Panc1 (cell line): ENCODE results near the gene TST. TPM values are rescaled to one million over a fixed set of nuclear protein-coding genes. Genes with fewer than 3 reads are reported as not detected.

ENCODE experiments used
- ATAC-seq: fragments of 200-7000 bp; cut with Tn5 transposase; 2 replicates; pipeline ENCODE4 v1.9.1; 2020; ENCODE audit warnings: mild to moderate bottlenecking, moderate library complexity
- BruUV-seq: library from RNA; stranded (reverse); fragments of 400-500 nt; replicated peaks from 2 replicates; lab custom pipeline; 2021; lab: Mats Ljungman, UMichigan
- CTCF ChIA-PET: fragments of 300-600 bp; sonication (Branson Sonifier 250); formaldehyde crosslinking; loops from one replicate; lab custom pipeline; 2022; ENCODE audit warnings: antibody characterized with exemption; lab: Charles Lee
- POLR2A ChIA-PET: fragments of 300-600 bp; sonication (Branson Sonifier 250); formaldehyde crosslinking; loops from one replicate; lab custom pipeline; 2022; ENCODE audit warnings: antibody characterized with exemption; lab: Charles Lee
- DNase-seq: peaks from one replicate; pipeline ENCODE4 v3.0.0-alpha.2; 2010; ENCODE audit warnings: low read depth, low spot score
- H3K27ac ChIP-seq: 2 replicates; pipeline ENCODE4 v1.5.1; 2011; ENCODE audit warnings: mild to moderate bottlenecking, low read length, inconsistent platforms
- H3K27me3 ChIP-seq: fragments of 200-500 bp; sonication (Bioruptor generic); 2 replicates; pipeline ENCODE4 v1.6.0; 2014; ENCODE audit warnings: low read length, inconsistent platforms; ENCODE audit not compliant: control insufficient read depth, insufficient read depth
- H3K36me3 ChIP-seq: fragments of 200-500 bp; sonication (Bioruptor generic); 2 replicates; pipeline ENCODE4 v1.5.1; 2014; ENCODE audit warnings: inconsistent platforms, mild to moderate bottlenecking, low read length, moderate library complexity; ENCODE audit not compliant: control insufficient read depth, insufficient read depth
- H3K4me1 ChIP-seq: 2 replicates; pipeline ENCODE4 v1.5.1; 2011; ENCODE audit warnings: inconsistent platforms, mild to moderate bottlenecking, low read length, moderate library complexity; ENCODE audit not compliant: control insufficient read depth, insufficient read depth
- H3K4me3 ChIP-seq, 2 experiments: 2 replicates each; pipeline ENCODE4 v1.5.1; 2011 to 2012; ENCODE audit warnings: low read depth in 2 of 2, low read length in 2 of 2, mild to moderate bottlenecking in 2 of 2, inconsistent platforms in 1 of 2, moderate library complexity in 1 of 2
- H3K9me3 ChIP-seq: fragments of 200-500 bp; sonication (Bioruptor generic); 2 replicates; pipeline ENCODE4 v1.5.1; 2014; ENCODE audit warnings: low read depth, mild to moderate bottlenecking, inconsistent platforms, low read length, moderate library complexity; ENCODE audit not compliant: control insufficient read depth, insufficient read depth
- CTCF ChIP-seq: fragments of 450-650 bp; IDR thresholded peaks from 2 replicates; pipeline ENCODE4 v1.5.1; 2017; ENCODE audit warnings: mild to moderate bottlenecking
- POLR2AphosphoS5 ChIP-seq: IDR thresholded peaks from 2 replicates; pipeline ENCODE4 v1.6.1; 2012; ENCODE audit warnings: mild to moderate bottlenecking, low read depth, low read length, moderate library complexity
- REST ChIP-seq, 2 experiments: IDR thresholded peaks; 2 replicates each; pipeline ENCODE4 v1.6.1; 2011 to 2012; ENCODE audit warnings: low read depth in 2 of 2, control low read depth in 1 of 2, low read length in 1 of 2, mild to moderate bottlenecking in 1 of 2, moderate library complexity in 1 of 2; ENCODE audit not compliant: insufficient read depth in 1 of 2
- SIN3A ChIP-seq: IDR thresholded peaks from 2 replicates; pipeline ENCODE4 v1.6.1; 2012; ENCODE audit warnings: low read depth, mild to moderate bottlenecking, low read length, moderate library complexity, borderline replicate concordance; ENCODE audit not compliant: insufficient read depth
- TCF7L2 ChIP-seq: IDR thresholded peaks from 2 replicates; pipeline ENCODE4 v1.6.1; 2011; ENCODE audit warnings: mild to moderate bottlenecking, low read depth, low read length, inconsistent platforms
- in situ Hi-C: cut with HindIII; loops from 2 replicates; pipeline ENCODE4 v1.10.0; 2016; ENCODE audit warnings: low sequenced_read_pairs, low pct_unique_long_range_greater_than_20kb
- intact Hi-C: fragments of 100-400 bp; cut with micrococcal nuclease; formaldehyde crosslinking; loops from one replicate; pipeline ENCODE4 v1.10.0; 2022; ENCODE audit not compliant: unreplicated experiment
- total RNA-seq: library from RNA; stranded (reverse); gene quantifications from one replicate; pipeline ENCODE4 v1.2.1, GENCODE V29; 2021; ENCODE audit not compliant: unreplicated experiment

TST gene
- total RNA-seq, 1 experiment from 2014 or later: 15.9 TPM

- Histone ChIP-seq H3K27me3 (no peaks in the 10 kb centered on the region), H3K4me1 (no peaks in the 10 kb centered on the region), H3K4me3 (no peak overlapping the region), H3K27ac (no peak overlapping the region), H3K36me3 (no peaks in the 10 kb centered on the region; the same call in 1 of the 2 replicates), H3K9me3 (no peaks in the 10 kb centered on the region)
- TF ChIP-seq SIN3A (no peak), POLR2AphosphoS5 (no peak), REST (IDR thresholded peaks at IDR 0.05; ENCODE audit: insufficient read depth in 1 of 2, low read depth in 2 of 2, low read length in 1 of 2) (no peak), CTCF (no peak), TCF7L2 (no peak)
- CTCF ChIA-PET: no interaction called here
- intact Hi-C loops (no loop called here), in situ Hi-C loops (no loop called here)
- BruUV-seq: no TSS peak
- no peak for DNase-seq
- no peak for ATAC-seq
- POLR2A ChIA-PET: interaction anchor here (0.7 kb wide), 1 partner anchor 1760 kb away, joined by 19 read pairs; no protein-coding TSS in a partner anchor
Observed at GRCh38 chr22:37049224-37049623, 30.0 kb upstream of the TST start.

- ChIA-PET POLR2A (no interaction called here), CTCF (no interaction called here)
- intact Hi-C loops: no loop called here
- DNase-seq (no peak), ATAC-seq (no peak)
- BruUV-seq: no TSS peak
- no peak for TF ChIP-seq TCF7L2
- TF ChIP-seq POLR2AphosphoS5: no peak
- no peak for TF ChIP-seq REST (IDR thresholded peaks at IDR 0.05; ENCODE audit: insufficient read depth in 1 of 2, low read depth in 2 of 2, low read length in 1 of 2)
- TF ChIP-seq CTCF: no peak
- no peak for TF ChIP-seq SIN3A
- no peak overlapping the region for H3K4me3 ChIP-seq
- H3K9me3 ChIP-seq: no peaks in the 10 kb centered on the region
- H3K36me3 ChIP-seq: no peaks in the 10 kb centered on the region; the same call in 1 of the 2 replicates
- H3K4me1 ChIP-seq: no peaks in the 10 kb centered on the region
- in situ Hi-C loops: no loop called here
- H3K27me3 ChIP-seq: no peaks in the 10 kb centered on the region
- no peak overlapping the region for H3K27ac ChIP-seq
Observed at GRCh38 chr22:37048133-37048532, 28.9 kb upstream of the TST start.
